Posterior vena cava (tissue), 2 donors: Measurements from ENCODE around the gene CLEC18B. TPM values are rescaled to one million over a fixed set of nuclear protein-coding genes. Genes with fewer than 3 reads are reported as not detected.
"Not testable (repeated sequence)": the region's sequence is repeated elsewhere in the genome, so short reads cannot be mapped to it uniquely, and the experiment has no call there.

Experiments used
- DNase-seq: peaks from one replicate; pipeline ENCODE4 v3.0.0-alpha.2; 2020; ENCODE audit warnings: low spot score
- intact Hi-C, 2 donors: fragments of 100-400 bp; cut with DNase I; formaldehyde crosslinking; loops; one replicate each; pipeline versions ENCODE4 v1.14.1 to v1.14.2; 2022 to 2023
- total RNA-seq, 2 donors: library from RNA; stranded (reverse); fragmentation: NEBNext Ultra II Directional; extraction: Animal tissue kit (Norgen Biotek cat#: 25700); gene quantifications; one replicate each; pipeline ENCODE4 v1.2.1, GENCODE V29; 2021
- donor health status: DM: yes; HTN: yes; CAD: no.
- donor health status: DM: yes; HTN: yes; CAD: no.

CLEC18B gene
- total RNA-seq, 2 donors from 2014 or later: 0.52 to 0.60 TPM

- intact Hi-C loops: no loop called here
- peak; percentile 83 for DNase-seq
Measured at GRCh38 chr16:74449470-74449869, 28.2 kb upstream of the CLEC18B start.

DNA sequence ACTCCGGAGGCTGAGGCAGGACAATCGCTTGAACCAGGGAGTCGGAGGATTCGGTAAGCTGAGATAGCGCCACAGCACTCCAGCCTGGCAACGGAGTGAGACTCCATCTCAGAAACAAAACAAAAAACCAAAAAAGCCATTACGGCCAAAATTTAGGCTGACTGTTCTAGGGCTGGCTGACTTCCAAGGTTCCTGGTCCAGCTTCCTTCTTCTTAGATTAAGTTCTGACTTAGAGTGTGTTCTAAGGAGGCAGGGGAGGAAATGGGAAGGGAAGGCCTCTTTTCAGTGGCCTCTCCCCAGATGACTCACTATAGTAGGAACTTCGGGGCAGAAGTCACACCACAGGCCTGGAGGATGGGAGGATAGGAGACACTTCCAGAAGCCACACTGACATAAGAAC lies 27.7 kb upstream of the CLEC18B start:
- intact Hi-C loops: no loop called here
- DNase-seq: peak; percentile 91

GRCh38 chr16:74447578-74447977 lies 26.3 kb upstream of the CLEC18B start:
- DNase-seq: peak; percentile 73
- intact Hi-C loops: no loop called here

GRCh38 chr16:74446866-74447265 lies 25.6 kb upstream of the CLEC18B start:
- intact Hi-C loops: no loop called here
- peak; percentile 55 for DNase-seq

DNA sequence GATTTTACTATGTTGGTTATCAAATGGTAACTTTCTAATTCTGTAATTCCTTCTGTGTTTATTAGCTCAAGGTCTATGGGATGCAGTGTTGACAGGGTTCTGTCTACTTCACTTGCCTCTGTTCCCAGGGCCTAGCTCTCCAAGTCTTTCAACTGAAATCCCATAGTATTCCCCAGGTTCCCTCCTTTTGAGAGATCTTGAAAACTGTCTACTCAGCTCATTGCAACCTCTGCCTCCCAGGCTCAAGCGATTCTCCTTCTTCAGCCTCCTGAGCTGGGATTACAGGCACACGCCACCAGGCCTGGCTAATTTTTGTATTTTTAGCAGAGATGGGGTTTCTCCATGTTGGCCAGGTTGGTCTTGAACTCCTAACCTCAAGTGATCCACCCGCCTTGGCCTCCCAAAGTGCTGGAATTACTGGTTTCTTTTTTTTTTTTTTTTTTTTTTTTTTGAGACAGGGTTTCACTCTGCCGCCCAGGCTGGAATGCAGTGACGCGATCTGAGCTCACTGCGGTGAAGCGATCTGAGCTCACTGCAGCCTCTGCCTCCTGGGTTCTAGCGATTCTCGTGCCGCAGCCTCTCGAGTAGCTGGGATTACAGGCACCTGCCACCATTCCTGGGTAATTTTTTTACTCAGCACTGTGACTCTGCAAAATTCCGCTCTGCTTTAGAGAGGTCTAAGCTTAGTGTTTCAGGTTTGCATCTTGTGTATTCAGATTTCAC lies 22.5 kb upstream of the CLEC18B start:
- DNase-seq: peak; percentile 9
- intact Hi-C loops: not testable (repeated sequence)

GRCh38 chr16:74439685-74440084 lies 18.4 kb upstream of the CLEC18B start:
- peak; percentile 29 for DNase-seq
- intact Hi-C loops: no loop called here

- no peak for DNase-seq
- intact Hi-C loops: no loop called here
Measured at GRCh38 chr16:74438492-74438979, 17.3 kb upstream of the CLEC18B start.

- intact Hi-C loops: no loop called here
- DNase-seq: peak; percentile 55
Measured at GRCh38 chr16:74431516-74431915, 10.2 kb upstream of the CLEC18B start.

DNA sequence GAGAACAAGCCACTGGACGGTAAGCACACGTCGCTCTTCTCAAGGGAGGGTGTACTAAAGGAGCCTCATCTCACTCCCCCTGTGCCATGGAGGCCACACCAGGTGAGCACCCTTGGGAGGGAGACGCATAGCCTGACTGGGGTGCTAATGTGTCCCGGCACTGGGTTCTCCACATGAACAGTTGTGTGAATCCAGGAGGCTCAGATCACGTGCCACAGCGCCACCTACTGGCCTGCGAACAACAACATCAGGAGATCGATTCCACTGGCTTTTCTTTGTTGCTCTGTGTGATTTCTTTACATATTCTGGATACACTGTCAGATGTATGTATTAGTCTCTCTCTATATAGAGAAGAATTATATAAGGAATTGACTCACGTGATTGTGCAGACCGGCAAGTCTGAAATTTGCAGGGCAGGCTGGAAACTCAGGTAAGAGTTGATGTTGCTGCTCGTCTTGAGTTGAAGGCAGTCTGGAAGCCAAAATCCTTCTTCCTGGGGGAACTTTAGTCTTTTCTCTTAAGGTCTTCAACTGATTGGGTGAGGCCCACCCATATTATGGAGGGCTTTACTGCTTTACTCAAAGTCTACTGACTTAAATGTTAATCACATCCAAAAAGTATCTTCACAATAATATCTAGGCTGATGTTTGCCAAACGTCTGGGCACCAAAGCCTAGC lies 8.9 kb upstream of the CLEC18B start:
- intact Hi-C loops: not testable (repeated sequence)
- DNase-seq: peak; percentile 79

DNA sequence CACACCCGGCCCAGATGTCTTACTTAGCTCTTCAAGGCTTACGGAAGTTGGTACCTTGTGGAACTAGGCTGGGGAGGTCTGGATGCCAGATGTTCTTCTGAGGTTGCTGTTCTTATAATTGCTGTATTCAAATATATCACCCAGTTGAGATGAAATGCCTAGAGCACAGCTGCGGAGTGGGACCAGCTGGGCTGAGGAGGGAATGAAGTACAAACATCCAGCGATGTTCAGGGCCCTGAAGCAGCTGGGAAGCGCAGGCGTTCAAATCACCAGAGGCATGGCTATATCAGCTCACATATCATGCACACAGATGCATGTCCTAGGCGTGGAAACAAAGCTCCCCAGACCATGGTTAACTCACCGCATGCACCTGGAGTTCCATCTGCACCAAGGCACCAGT lies 7.2 kb upstream of the CLEC18B start:
- DNase-seq, intact Hi-C loops: not testable (repeated sequence)

- intact Hi-C loops: not testable (repeated sequence)
- peak; percentile 58 for DNase-seq
Measured at GRCh38 chr16:74425751-74426150, 4.5 kb upstream of the CLEC18B start.

DNA sequence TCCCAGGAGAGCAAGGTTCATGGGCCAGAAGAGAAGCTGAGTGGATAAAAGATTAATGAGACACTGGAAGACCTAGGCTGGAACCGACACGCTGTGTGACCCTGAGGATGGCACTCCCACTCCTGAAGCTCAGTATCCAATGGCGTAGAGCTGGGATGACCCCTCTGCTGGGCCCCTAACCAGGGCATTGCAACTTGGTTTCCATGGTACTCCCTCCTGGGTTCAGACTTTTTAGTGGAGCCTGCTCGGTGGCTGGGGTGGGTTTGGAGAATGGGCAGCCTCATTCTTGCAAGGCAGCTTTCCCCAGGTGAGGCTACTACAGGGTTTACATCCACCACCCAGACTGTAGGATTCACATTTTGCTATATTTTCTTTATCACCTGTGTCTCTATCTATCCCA lies 2.4 kb upstream of the CLEC18B start:
- DNase-seq: peak; percentile 57
- intact Hi-C loops: not testable (repeated sequence)

DNA sequence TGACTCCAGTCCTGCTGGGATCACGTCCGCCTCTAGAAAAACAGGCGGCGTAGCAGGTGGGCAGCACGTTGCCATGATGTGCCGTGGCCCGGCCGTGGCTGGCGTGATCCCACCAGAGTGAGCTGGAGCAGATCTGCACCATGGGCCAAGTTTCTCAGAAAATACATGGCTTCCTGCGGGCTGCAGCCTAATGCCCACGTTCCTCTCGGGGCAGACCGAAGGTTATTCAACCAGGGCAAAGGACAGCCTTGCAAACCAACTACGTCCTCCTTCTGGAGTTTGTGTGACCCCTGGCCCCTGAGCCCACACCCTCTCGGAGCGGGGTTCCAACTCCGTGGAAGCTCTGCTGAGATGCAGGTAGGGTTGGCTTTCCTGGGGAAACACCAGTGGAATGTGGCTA lies 808 bp upstream of the CLEC18B start:
- intact Hi-C loops: not testable (repeated sequence)
- DNase-seq: peak; percentile 62

DNA sequence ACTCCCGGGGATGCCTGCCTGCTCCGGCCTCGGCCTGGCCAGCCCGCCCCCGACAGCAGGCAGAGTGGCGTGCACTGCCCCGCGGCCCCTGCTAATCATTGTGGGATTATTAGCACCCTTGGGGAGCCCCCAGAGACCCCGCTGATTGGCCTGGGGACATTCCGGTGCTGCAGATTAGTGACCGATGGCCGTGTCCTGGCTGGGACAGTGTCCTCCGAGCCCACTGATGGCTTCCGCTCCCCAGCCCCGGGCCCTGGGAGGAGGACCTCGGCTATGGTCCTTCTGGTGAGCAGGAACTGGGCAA lies 156 bp upstream of the CLEC18B start:
- DNase-seq: peak; percentile 69
- intact Hi-C loops: not testable (repeated sequence)

DNA sequence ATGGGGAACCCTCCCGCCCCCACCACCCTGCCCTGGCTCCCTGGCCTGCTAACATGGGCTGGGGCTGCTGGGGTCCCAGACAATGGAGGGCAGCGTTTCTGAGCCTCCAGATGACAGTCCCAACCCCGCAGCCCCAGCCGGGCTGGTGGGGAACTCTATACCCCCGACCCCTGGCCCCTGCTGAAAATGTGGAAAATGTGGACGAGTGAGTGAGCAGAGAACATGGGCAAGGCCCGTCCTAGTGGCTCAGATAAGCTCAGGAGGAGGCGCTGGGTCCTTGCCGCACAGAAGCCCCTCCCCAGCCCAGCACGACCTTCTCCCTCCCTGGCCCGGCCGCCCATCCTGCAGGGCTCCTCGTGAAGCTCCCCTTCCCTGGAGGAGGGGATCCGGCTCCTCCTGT lies 1.5 kb downstream of the CLEC18B start:
- DNase-seq: peak; percentile 73

GRCh38 chr16:74417897-74418296 lies 3.4 kb downstream of the CLEC18B start:
- DNase-seq: peak; percentile 41
- intact Hi-C loops: not testable (repeated sequence)

More for the DNA sequence above, 1.5 kb downstream of the CLEC18B start:
- intact Hi-C loops: not testable (repeated sequence)

GRCh38 chr16:74413920-74414319 lies 7.4 kb downstream of the CLEC18B start:
- DNase-seq: peak; percentile 78

DNA sequence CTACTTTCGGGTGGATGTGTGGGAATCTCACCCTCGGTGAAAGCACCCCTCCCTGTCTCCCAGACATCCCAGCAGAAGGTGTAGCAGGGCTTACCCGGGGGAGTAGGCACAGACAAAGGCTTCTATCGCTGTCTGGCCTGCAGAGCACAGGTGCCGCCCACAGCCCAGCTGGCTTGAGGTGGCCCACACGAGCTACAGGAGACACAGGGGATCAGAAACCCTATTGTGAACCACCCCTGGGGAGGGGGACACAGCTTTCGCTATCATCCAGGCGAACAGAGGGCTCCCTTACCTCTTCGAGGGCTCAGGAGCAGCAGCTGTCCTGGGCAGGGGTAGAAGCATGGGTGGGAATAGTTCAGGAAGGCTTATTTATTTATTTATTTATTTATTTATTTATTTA lies 7.8 kb downstream of the CLEC18B start:
- intact Hi-C loops: not testable (repeated sequence)
- DNase-seq: peak; percentile 72

More at GRCh38 chr16:74413920-74414319, 7.4 kb downstream of the CLEC18B start:
- intact Hi-C loops: not testable (repeated sequence)

GRCh38 chr16:74412775-74413390 lies 8.4 kb downstream of the CLEC18B start:
- DNase-seq: peak; percentile 82
- intact Hi-C loops: not testable (repeated sequence)

DNA sequence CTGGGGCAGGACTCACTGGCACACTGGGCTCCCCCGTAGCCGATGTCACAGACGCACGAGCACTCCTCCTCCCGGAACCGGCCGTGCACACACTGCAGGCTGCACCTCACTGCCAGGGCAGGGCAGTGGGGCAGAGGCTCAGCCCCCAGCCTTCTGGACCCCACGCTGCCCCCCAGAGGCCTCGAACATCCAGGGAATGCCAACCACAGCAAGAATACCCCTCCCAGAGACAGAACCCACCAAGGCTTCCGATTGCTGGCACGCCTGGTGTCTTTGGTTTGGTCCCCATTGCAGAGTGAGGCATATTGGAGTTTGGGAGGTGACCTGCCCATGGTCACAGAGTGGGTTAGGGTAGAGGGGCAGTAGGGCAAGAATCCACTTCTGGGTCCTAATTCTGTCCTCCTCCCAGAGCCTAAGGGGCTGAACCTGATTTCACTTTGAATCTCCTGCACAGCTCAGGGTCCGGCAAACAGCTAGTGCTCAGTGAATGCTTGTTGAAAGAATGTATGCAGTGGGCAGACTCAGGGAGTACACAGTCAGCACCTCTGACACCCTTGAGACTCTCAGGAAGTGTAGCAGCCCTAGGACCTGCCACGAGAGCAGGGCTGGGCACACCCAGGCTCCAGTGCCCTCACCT lies 9.0 kb downstream of the CLEC18B start:
- DNase-seq: peak; percentile 62

More for the DNA sequence above, 9.0 kb downstream of the CLEC18B start:
- intact Hi-C loops: not testable (repeated sequence)
